HG03064 (cell line): ENCODE results near the gene APBB1IP.
A peak's percentile ranks its signal among the peaks of the same experiment; 100 is the strongest.
"Not testable (repeated sequence)": the region's sequence is repeated elsewhere in the genome, so short reads cannot be mapped to it uniquely, and the experiment has no call there.

Experiments used
- ATAC-seq: cut with Tn5 transposase; IDR thresholded peaks from one replicate; pipeline ENCODE4 v1.9.1; 2021; ENCODE audit warnings: low read depth; ENCODE audit not compliant: unreplicated experiment

Gene APBB1IP

DNA sequence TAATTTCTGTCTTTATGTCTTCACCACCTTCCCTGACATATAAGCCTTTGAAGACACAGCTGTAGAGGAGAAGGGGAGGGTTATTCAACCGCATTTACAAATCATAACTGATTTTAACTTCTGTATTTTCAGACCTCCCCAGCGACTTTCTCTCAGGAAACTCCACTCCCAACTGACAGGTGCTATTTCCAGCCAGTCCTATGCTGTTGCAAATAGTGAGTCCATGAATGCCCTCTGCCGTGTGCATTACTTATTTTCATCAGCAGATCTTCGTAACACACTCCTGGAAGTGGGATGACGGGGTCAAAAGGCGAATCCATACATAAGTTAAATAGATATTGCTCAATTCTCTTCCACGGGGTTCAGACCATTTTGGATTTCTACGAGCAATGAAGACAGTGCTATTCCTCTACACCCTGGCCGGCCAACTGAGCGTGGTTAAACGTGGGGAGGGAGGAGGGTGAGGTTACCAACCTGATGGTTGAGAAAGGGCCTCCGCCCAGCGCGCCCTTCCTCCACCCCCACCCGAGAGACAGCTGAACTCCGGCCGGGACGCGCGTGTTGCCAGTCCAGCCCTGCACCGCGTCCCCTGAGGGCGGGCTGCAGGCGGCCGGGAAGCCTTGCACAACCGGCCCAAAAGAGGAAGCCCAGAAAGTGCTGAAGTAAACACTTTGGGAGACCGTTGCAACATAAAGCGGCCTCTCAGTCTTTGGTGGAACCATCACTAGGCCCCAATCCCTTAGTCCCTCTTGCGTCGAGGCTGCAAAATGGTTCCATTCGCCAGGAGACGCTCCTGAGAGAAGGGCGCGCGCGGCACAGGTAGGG lies at the start of gene APBB1IP:
TSS of gene APBB1IP (plus strand) at position 705 of the 825 bp plus-strand sequence. CDS start 53,986 bp downstream, outside the sequence.
- peak; percentile 54 for ATAC-seq

- ATAC-seq: no peak
Observed at GRCh38 chr10:26389533-26389932, 48.6 kb upstream of the APBB1IP start.

DNA sequence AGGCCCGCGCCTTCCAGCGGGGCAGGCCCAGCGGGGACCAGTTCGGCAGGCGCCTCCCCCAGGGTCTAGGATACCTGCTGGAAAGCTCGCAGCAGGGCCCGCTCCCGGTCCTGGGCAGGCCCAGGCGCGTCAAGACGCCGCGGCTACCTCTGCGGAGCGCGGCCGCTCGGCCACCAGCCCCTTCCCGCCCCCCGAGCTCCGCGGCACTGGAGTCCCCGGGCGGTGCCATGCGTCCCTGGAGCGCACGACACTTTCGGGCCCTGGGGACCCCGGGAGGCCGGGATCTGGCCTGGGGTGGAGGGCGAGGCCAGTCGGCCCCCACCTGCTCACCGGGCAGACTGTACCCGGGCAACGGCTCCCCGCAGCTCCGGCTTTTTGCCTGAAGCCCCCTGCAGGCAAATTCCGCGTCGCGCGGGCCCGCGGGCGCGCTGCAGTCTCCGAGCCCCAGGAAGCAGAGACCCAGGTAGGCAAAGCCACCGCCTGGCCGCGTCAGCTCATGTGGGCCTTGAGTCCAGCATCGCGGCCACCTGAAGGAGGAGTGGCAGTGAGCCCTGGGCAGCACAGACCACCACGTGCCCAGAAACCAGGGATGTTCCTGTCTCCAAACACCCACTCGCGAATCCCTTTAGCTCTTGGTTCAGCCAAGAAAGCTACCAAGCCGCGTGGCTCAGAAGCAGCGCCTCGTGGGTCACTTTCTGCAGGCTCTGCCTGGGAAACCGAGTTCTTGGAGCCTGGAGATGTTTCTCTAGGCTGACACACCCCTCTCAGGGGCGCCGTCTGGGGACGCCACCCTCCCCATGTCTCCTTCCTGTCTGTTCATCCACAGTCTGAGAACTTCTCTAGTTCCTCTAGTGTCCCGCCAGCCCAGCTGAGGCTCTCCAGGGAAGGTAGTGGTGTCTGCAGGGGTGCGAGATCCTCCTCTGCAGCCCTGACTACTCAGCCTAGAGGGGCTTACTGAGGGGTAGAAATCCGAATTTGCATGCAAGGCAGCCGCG lies 46.1 kb upstream of the APBB1IP start:
- ATAC-seq: no peak

- not testable (repeated sequence) for ATAC-seq
Observed at GRCh38 chr10:26398353-26398752, 39.8 kb upstream of the APBB1IP start.

DNA sequence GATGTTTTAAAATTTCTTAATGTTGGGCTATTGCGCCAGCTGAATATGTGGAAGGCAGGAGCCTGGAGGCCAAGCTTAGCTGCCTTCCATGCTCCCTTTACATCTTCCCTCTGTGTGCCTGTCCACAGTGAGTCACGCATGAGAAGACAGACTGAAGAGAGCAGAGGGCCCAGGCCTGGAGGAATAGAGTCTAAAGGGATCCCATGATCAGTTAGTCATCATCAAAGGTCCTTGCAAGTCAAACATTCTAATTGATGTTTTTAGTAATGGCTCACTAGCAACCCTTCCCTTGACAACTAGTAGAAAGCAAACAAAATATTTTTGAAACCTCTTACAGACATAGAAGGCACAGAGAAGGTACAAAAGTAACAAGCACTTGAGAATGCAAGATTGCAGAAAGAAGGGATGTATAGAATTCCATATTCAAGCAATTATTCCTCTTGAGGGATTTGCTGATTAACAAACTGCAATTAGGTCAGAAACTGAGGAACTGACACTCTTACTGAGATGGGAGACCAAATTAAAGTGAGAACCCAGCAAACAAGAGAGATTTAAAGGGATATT lies 30.7 kb upstream of the APBB1IP start:
- ATAC-seq: no peak

DNA sequence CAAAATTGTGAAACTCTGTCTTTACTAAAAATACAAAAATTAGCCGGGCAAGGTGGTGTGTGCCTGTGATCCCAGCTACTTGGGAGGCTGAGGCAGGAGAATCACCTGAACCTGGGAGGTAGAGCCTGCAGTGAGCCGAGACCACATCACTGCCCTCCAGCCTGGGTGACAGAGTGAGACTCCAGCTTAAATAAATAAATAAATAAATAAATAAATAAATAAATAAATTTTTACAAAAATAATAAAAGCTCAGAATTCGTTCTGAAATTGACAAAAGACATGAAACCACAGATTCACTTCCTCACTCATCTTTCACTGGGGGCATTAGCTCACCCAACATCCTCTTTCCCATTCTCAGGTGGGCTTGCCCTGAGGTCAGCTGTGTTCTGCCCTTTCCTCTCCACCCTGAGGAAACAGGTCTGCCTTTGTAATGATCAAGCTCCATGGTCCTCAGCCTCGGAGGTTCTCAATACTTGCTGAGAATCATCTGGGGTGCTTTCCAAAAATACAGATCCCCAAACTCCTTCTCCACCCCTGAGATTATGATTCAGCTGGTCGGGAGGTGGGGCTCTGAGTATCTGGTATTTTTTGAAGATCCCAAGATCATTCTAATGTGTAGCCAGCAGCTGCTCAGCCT lies 29.2 kb upstream of the APBB1IP start:
- no peak for ATAC-seq

GRCh38 chr10:26410356-26410755 lies 27.8 kb upstream of the APBB1IP start:
- no peak for ATAC-seq

DNA sequence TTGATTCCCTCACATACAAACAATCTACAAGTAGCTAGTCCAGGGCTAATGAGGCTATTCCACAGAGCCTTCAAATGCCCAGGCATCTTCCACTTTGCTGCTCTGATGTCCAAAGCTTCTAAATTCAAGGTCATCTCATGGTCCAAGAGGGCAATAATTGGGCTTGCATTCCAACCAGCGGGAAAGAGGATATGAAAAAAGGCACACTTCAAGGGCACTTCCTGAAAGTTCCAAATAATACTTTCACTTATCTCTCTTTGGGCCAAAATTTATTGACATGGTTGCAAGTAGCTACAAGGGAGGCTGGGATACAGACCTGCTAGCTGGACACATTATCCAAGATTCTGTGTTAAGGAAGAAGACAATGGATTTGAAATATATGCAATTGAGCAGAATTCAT lies 25.2 kb upstream of the APBB1IP start:
- ATAC-seq: no peak

DNA sequence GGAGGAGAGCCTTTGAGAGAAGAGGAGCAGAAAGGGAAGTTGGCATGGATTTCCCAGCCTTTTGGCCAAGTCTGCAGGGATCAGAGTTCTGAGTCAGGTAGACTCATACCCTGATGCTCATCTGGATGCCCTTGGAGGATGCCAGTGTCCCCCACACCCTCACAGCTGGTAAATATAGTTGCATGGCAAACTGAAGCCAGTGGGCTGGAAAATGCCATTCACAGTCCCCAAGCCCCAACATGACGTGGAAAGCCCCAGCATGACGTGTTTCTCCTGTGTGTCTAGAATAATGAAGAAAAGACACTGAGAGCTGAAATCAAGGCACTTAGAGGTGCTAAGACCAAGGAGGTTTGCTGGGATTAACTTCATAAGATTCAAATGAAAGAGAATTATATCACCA lies 24.8 kb upstream of the APBB1IP start:
- no peak for ATAC-seq

DNA sequence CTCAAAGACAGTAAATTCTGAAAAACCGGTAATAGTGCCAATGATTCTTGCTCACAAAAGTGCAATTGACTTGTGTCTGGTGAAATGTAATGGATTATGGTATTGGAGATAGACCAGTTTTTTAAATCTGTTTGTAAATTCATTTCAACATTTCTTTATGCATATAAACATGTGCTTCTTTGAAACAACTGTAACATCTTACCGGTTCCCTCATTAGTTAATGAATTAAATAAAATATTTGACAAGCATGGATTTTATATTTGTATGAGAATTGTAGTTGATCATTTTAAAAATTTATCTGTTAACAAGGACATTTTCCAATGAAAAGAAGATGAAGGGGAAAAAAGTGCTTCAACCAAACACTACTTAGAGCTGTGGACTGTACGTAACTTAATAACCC lies 21.0 kb upstream of the APBB1IP start:
- ATAC-seq: no peak

DNA sequence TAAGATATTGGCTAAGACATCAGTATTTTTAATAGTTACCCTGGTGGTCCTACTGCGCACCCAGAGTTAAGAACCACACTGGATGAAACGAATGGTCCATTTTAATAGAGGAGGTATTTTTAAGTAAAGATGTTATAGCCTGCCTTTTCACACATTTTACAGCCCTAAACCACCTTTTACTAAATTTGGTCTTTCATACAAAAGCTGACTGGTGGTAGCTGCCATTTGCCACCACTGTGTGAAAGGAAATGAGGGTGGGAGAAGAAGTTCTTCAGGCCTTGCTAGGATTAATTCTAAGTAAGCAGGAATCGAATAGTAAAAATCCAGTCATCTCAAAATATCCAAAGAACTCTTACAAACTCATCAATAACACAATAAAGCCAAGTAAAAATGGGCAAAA lies 15.2 kb upstream of the APBB1IP start:
- no peak for ATAC-seq

DNA sequence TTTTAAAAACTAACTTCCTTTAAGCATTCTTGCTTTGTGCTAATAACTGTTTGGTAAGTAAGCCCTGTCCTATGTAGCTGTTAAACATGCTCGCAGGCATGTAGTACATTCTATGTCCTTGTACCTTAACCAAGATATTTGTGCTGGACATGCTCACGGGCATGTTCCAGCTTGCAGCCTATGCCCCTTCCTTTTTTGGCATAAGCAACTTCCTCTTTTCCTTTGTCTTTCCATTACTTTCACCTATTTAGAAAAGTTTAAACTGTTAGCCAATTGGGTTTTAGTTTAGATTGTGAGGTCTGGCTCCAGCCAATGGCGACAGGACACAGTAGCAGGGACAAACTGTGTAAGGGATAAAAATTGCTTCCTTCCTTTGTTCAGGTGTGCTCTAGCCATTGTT lies 14.4 kb upstream of the APBB1IP start:
- ATAC-seq: no peak

DNA sequence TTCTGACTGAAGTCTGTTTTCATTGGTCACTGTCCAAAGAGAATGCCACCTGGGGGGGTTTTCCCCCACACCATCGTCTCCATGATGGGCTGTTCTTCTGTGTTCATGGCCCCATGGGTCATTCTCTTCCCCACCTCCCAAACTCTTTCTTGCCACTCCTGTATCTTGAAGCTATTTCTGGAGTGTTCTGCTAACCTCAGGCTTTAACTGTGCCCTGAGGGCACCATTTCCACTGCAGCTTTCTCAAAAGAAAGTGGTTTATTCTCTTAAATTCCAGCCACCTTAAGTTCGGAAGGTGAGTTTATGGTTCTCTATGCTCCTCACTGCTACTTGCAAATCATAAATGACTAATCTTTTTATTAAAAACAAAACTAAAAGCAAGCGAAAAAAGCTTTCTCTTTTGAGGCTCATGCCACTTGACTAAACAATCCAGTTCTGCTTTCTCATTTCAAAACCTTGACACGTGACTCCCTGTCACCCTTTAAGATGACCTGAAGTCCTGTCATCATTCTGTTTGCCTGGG lies 7.4 kb upstream of the APBB1IP start:
- peak; percentile 83 for ATAC-seq

DNA sequence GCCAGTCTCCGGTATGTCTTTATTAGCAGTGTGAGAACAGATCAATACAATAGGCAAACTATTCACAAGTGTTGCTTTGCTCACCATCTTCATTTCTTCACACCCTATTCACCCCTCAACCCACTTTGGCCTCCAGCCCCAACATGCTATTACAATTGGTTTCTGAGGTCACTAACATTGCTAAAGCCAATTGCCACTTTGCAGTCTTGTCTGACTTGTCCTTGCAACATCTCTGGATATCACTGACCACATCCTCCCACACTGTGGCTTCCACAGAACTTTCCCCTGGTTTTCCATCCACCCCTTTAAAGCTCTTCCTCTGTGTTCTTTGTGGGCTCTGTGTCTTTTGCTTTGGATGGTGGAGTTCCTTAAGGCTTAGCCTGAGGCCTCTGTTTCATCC lies 5.2 kb upstream of the APBB1IP start:
- ATAC-seq: no peak

GRCh38 chr10:26435852-26436251 lies 2.3 kb upstream of the APBB1IP start:
- no peak for ATAC-seq

- no peak for ATAC-seq
Observed at GRCh38 chr10:26436848-26437247, 1.3 kb upstream of the APBB1IP start.

- peak; percentile 37 for ATAC-seq
Observed at GRCh38 chr10:26438534-26439341, 597 bp downstream of the APBB1IP start.

GRCh38 chr10:26439406-26440087 lies 1.4 kb downstream of the APBB1IP start:
- ATAC-seq: no peak

DNA sequence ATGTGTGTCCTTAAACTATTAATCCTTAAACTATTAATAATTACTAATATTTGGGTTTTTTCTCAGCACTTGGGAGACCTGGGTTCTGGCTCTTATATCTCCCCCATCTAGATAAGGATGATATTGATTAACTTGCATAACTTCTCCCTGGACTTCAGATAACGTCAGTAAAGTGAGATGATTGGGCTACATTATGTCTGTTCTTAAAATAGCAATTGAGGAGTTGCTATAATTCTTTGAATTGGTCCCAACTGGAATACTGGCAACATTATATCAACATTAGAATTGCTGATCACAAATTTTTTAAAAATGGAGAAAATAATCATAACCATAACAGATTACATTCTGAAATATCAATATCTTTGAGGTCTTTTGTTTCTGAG lies 1.9 kb downstream of the APBB1IP start:
- ATAC-seq: no peak
